Globus pallidus (tissue), 1 donor: ENCODE data around the gene KIAA1217.
"Not testable (repeated sequence)": the region's sequence is repeated elsewhere in the genome, so short reads cannot be mapped to it uniquely, and the experiment has no call there.

Experiments
- DNase-seq: peaks from one replicate; pipeline ENCODE4 v3.0.0-alpha.2; 2015; ENCODE audit warnings: low spot score

Gene KIAA1217

DNA sequence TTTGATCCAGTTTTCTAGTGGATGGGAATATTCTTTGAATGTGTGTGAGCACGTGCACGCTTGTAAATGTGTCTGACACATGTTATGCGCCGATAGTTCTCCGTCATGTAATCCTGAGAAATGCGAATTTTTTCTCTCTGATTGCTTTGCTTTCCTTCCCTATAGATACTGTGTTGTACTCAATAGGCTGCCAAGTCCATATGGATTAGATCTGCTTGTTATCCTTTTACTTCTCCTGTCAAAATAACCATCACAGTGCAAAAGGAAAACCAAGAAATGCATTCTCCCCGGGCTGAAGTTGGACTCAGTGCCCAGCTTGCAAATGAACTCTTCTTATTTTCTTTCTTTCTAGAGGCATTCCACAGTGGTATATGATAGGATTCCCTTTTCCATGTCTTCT lies 131.9 kb downstream of the KIAA1217 start:
- no peak for DNase-seq

DNA sequence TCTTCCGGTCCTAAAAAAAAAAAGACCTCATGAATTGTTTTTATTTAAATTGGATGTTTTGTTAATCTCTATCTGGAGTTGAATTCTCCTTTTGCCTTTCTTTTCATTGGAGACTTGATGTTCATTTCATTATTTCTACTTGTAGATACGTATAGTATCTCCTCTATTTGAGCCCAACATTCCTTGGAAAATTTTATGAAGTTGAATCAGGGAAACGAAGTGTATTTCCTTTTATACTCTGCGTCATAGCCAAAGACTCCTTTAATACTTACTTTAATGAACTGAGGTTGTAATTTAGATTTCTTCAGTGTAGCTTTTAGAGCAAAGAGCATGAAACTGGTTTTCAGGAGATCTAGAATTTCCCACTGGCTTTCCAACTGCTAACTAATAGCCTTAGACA lies 132.4 kb downstream of the KIAA1217 start:
- no peak for DNase-seq

DNA sequence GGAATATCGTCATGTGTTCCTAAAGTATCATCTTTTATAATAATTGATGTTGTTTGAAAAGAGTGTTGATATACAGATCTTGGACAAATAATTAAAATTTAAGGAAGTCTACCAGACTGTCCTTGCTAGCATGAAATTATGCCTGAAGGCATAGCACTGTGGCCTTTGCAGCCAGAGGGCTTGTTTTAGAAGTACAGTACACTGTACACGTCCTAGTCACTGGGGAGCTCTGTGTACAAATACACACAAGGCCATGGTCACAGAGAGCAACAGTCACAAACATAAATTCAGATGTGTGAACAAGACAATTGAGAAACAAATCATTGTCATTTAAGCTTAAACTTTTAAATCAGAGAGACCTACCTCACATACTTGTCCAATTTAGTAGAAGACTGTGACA lies 133.0 kb downstream of the KIAA1217 start:
- no peak for DNase-seq

DNA sequence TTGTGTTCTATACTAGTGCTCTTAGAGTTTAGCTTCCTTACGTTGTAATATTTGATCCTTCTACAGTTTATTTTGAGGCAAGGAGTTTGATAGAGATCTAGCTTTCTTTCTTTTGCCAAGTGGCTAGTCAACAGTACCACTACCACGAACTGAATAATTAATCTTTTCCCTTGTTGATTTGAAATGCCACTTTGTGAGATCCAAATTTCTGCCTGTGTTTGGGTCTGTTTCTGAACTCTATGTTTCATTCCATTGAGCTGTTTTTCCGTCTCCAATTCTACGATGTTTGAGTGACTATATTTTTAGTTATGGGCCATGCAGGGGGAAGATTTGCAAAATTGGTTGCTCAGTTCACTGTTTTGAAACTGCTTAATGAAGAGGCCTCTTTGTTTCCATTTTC lies 134.7 kb downstream of the KIAA1217 start:
- peak; percentile 20 for DNase-seq

DNA sequence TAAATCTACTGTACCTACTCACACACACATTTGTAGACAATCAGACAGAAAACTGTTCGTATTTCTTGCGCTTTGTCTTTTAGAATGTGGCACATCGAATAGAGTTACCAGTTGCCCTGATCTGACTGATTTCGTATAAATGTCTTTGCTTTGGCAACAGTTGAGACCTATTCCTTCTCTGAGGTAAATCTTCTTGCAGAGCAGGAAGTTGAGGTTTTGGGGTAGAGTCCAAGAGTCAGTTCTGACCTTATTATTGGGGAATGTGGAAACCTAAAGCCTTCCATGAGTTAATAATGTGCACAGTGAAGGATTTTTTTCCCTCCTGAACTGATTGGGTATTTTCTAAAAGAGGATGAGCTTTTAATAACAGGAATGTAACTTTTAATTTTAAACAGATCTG lies 135.3 kb downstream of the KIAA1217 start:
- no peak for DNase-seq

DNA sequence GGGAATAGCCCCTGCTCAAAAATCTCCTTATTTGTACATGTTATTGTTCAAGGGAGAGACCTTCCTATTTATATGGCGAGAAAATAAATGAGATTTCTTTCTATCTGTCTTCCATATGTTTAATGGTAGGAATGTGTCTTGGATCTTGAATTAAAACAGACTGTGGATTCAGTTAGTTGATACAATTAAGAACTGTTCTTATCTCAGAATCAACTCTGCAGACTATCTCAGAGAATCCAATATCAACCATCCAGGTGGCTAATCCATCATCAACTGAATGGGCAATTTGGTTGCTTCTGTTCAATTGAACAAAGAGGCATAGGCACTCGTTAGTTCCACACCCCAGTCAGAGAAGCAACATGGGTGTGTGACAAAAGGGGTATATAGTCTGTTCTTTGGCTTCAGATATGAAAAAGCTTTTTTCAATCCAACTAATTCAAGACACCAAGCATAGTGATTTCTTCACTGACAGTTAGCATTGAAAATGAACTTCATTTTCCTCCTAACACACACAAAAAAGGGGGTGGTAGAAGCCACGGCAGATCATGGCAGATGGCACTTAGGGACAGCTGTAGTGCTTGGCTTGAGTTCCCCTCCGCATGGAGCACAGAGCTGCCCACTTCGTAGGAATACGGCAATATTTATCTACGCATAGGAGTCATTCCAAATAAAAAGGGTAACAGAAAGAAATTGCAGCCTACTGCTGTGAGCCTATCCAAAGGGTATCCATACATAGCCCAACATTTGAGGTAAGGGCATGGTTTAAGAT lies 135.9 kb downstream of the KIAA1217 start:
- DNase-seq: no peak

DNA sequence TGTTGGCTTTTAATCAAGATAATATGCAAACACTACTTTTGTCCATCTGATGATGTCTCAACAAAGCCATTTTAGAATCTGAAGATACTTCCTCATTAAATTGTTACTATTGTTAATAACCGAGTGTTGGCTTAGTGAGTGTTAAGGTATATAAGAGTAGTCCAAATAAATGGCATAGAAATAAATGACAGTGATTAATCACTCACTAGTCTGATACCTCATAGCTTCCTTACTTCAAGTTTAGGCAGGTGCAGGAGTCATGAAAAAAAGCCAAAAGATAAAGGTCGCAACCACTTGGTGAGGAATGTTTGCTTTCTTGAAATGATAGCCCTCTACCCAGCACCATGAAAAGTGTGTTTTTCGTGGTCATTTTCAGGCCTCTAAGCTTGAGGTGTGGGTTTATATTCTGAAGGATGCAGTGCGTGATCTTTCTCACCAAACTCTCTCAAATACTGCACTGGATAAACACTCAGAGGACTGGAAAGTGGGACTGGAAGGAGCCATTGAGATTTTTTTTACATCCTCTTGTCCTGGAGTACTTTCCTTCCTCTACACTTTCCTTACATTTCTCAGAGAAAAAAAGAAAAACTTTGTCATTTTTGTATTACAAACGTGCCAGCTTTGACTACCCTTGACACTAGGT lies 138.1 kb downstream of the KIAA1217 start:
- no peak for DNase-seq

DNA sequence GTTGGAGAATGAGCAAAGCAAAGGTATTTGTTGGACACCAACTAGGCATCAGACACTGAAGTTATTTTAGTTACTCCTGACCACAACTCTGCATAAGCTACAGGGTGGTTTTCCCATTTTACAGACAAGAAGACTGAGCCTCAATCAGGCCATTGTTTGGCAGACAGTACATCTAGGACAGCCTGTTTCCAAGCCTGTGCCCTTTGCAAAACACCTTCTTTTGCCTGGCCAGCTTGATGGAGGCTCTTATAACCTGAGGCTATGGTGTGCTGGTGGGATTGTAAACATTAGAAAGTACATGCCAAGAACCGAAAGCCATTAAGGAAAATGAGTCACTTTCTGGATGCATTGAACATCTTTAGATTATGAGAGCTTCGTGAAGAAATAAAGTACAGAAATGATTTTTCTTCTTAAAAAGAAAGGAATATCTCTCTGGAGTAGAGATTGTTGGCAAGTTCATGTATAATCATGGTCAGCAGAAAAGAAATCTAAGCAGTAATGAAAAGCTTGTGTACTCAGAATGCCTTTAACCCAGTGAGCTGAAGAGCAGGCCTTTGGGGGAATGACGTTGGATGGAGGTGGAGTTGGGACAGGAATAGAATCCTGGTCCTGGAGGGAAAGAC lies 140.6 kb downstream of the KIAA1217 start:
- no peak for DNase-seq

DNA sequence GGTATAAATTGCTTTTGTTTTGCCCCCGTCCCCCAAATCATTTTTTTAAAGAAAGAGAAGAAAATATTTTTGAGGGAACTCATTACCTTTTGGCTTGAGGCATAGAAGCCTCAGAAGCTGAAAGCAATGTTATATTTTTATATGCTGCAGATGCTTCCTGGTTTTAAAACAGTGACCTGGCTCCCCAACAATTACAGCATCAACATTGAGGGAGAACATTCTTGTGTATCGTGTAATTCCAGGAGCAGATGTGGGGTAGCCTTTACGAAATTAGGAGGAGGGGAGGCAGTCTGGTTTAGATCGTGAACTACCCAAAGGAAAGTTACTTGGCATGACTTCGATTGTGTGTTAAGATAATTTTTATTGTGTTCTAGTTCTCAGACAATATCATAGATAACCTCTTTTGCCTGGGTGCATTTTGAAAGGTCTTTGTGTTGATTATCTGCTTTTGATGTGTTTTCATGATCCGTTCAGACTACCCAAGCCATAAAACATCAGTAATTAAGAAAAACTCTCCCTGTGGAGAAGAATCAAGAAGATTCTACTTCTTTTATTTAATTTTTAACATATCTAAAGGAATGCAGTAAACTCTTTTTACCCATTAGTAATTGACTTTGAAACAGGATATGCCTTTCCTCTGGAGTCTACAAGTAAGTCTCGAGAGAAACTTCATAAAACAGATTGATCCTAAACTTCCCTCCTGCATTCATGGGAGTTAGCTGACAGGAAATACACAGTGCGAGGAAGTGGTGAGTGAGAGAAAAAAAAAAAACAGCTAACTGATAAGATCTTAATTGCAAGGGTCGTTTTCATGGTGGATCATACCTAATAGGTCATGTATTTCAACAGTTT lies 141.4 kb downstream of the KIAA1217 start:
- DNase-seq: no peak

DNA sequence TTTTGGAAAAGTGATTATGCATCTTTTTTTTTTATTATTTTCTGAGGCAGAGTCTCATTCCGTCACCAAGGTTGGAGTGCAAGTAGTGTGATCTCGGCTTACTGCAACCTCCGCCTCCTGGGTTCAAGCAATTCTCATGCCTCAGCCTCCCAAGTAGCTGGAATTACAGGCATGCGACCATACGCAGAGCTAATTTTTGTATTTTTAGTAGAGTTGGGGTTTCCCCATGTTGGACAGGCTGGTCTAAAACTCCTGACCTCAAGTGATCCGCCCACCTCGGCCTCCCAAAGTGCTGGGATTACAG lies 141.9 kb downstream of the KIAA1217 start:
- not testable (repeated sequence) for DNase-seq

DNA sequence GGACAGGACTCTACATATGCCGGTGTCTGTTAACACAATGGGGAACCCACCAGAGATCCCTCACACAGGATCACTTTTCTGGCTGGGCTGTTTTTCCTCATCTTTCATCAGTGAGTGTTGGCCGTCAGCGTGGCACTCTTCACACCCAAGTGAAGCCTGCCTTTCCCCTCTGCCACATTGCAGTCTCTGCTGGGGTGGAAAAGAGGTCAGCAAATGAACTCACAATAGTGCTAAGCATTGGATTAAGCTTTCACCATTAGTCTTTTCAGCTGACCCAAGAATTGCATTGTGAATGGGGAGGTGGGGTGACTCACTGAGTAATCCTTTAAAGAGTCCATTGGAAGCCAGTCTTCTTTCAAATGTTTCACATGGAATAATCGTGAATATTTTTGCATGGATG lies 143.0 kb downstream of the KIAA1217 start:
- no peak for DNase-seq

DNA sequence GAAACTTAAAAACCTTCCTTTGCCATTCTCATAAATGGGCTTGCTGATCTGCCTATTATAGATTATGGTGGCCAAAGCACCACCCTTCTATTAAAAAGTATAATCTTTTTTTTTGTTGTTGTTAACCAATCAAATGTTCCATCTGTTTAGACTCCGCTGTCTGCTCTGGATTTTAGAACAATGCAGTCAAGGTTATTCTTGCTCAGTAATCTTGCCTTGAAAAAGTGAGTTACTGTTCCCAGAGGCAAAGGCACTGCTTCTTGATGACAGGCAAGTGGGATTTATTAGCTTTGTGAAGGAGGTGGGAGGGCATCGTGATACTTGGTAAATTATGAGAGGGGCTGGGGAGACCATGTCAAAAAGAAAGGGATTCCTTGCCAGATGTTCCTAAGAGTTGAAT lies 143.5 kb downstream of the KIAA1217 start:
- no peak for DNase-seq

DNA sequence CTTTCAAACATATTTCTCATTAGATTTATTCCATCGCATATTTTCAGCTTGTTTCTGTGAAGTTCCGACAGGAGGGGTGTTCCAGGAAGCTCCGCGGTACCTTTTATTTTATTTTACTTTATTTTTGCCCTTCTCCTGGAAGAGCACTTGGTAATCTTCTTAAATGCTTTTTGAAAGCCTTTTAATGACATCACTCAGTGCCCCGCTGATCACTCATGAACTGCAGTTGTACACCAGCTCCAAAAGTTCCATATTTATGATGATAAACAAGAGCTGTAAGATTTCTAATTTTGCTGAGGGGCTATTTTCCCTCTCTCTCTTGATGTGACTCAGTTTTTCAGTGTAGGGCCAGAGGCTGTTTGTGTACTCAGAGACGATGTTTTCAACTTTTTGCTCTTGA lies 144.4 kb downstream of the KIAA1217 start:
- DNase-seq: no peak

DNA sequence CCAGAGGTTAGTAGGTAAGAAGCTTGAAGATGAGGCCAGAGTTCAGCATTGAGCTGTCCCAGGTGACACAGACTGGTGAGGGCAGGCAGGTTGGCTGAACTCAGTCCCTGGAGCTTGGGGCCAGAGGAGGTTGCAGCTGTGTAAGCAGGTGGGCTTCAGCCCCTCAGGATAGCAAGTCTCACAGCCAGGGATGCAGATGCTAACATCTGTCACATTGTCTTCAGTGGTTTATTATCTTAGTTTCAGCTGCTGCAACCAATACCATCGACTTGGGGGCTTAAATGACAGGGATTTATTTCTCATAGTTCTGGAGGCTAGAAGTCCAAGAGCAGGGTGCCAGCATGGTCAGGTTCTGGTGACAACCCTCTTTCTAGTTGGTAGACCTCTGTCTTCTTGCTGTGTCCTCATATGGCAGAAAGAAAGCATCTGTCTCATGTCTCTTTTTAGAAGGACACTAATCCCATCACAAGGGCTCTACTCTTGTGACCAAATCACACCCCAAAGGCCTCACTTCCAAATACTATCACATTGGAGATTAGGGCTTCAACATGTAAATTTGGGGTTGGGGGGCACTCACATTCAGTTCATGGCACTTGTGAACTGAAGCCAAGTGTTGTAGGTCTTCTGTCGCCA lies 146.2 kb downstream of the KIAA1217 start:
- no peak for DNase-seq

DNA sequence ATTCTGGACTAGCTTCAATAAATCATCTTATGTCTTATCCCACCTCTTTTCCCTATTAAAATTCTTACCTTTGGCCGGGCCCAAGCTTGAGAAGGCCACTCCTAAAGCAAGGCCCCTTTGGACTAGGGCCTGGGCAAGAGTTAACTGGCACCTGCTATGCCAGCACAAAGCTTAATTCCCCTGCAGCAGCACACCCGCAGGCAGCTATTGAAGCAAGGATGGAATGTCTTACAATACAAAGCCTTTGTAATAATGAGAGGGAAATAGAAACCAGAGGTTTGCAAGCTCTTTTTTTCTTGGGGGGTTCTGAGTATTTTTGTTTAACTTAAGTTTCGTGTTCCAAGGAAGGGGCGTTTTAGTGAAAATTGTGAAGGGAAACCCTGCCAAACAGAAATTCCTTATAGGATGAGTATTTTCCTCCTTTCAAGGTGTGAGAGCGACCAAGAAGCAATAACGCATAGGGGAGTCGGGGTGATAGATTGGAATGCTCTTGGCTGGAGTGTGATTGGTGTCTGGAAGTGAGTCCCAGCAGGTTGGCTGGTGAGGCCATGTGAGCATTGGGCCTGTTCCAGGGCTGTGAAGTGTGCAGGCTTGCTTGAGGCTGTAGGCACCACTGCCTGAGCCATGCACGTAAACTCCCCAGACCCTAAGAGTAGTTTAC lies 148.5 kb downstream of the KIAA1217 start:
- no peak for DNase-seq

DNA sequence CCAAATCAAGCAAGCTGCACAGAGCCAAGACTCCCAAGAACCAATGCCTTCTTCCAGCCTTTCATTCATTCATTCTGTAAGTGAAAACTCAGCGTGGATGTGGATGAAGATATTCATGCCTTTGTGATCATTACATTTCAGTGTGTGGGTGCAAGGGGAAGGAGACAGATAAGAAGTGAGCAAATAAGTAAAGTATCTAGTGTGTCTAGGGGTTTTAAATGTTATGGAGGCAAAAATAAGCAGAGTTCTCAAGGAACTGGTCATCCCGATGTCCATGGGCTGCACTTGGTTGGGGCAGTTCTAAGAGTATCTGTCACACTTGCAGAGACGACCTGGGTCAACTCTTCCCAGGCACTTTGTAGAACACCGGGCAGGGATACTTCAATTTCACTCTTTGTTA lies 149.1 kb downstream of the KIAA1217 start:
- DNase-seq: no peak

DNA sequence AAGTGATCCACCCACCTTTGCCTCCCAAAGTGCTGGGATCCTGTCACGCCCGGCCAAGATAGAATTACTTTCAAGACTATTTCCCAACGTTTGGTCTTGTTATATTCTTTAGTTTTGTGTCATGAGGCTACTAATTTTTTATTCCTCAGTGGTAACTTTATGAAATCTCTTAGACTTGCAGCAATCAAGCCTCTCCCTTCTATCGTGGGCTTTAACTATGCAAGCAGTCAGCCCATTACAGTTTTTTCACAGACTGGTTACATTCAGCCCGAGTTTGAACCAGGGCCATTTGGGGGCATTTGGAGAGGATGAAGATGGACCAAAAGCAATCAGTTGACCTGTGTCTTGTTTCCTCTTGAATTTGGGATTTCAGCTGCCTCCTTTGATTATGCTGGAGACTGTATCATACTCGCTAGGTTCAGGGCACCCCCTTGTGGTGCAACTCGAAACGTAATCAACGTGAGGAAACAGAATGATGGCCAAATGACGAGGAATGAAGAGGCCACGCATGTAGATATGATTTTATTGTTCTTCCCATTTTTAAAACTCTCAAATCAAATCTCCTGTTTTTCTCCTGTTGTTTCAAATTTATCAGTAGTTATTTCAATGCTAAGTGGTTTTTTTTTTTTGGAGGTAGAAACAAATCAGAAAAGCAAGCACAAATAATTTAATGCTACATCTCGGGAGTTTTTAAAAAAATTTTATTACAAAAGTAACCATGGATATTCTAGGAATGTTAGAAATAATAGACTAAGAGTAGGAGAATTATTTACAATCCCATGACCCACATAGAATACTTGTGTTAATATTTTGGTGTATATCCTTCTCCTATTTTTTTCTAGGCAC lies 151.6 kb downstream of the KIAA1217 start:
- peak; percentile 40 for DNase-seq

DNA sequence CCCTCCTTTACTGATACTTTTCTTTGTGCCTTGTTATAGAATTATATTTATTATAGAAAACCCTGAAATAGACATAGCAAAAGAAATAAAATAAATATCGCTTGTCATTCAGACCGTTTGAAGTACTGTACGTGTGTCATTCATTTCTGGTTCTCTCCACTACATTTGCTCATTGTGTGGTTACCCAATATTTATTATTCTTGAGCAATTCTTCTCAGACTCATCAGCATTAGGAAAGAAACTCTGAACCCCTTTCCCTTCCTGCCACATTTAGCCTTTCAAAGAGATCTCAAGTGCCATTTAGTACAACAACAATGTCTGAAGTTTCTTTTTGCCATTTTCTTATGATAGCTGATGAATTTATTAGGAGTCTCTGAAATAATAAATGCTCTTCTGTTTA lies 154.1 kb downstream of the KIAA1217 start:
- DNase-seq: no peak

DNA sequence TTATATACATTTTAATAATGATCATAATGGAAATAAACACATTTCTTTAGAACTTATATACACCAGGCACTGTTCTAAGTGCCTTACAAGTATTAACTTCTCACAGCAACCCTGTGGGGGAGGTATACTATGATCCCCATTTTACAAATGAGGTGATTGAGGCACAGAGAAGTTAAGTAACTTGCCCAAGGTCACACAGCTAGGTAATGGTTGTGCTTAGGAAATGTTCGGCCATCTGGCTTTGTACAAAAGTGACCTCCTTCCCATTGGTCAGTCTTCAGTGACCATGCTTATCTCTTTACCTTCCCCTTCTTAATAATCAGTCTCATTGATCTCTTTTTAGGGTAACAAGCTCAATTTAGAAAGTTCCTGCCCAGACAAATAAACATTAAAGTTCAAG lies 158.8 kb downstream of the KIAA1217 start:
- DNase-seq: no peak

DNA sequence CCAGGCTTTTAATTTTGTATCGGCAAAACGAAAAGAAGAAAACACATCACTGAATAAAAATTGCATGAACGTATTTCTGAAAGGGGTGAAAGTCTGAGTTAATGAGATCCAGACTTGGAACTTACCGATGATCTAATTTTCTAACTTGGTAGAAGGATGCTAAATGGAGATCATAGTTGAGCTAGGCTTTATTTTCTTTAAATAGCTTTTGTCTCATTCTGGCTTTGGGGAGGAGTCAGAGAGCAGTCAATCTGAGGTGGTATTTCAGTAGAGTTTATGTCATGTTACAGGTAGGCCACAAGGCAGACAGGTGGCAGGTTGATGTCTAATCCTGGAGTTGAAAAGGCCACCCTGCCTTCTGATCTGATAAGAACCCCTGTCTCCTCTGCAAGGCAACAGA lies 161.9 kb downstream of the KIAA1217 start:
- no peak for DNase-seq

DNA sequence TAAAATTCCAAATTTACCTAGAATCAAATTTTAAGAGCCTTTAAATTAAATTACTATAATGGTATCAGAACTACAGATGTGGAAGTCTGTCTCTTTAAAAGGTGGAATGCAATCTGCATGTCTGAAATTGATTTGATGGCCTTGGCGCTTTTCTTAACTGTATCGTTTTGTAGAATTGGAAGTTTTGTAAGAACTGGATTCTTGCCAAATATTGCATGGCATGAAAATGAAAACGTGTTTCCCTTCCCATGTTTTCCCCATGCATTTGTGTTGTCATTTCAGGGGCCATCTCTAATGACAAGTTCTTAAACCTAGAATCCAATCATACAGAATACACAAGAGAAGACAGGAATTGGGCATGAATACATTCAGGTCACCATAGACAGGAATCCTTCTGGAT lies 162.5 kb downstream of the KIAA1217 start:
- DNase-seq: no peak
